NCI-H146 treated with DMSO at 0.1 percent for 48 hours (cell line): ENCODE measurements around the gene SACM1L.

Experiments
- DNase-seq: peaks from one replicate; lab custom pipeline; 2025; ENCODE audit not compliant: unreplicated experiment; lab: John Stamatoyannopoulos, UW

Gene SACM1L

GRCh38 chr3:45783667-45784066 is 94.5 kb downstream of the SACM1L start:
- no peak for DNase-seq

GRCh38 chr3:45785605-45786150 is 96.5 kb downstream of the SACM1L start:
- DNase-seq: no peak

- peak; percentile 12 for DNase-seq
Observed at GRCh38 chr3:45786801-45787495, 97.8 kb downstream of the SACM1L start.

GRCh38 chr3:45787551-45787950 is 98.4 kb downstream of the SACM1L start:
- no peak for DNase-seq

- no peak for DNase-seq
Observed at GRCh38 chr3:45789235-45789812, 100.1 kb downstream of the SACM1L start.

GRCh38 chr3:45790596-45790995 is 101.4 kb downstream of the SACM1L start:
- DNase-seq: no peak

- DNase-seq: no peak
Observed at GRCh38 chr3:45792036-45792435, 102.8 kb downstream of the SACM1L start.

GRCh38 chr3:45792516-45793172 is 103.4 kb downstream of the SACM1L start:
- no peak for DNase-seq

- no peak for DNase-seq
Observed at GRCh38 chr3:45793482-45794176, 104.4 kb downstream of the SACM1L start.

- no peak for DNase-seq
Observed at GRCh38 chr3:45794177-45794560, 105.0 kb downstream of the SACM1L start.

GRCh38 chr3:45794660-45795059 is 105.5 kb downstream of the SACM1L start:
- DNase-seq: no peak
